KMS-11 (cell line): Measurements from ENCODE around the gene PKDREJ.

Source experiments
- H2AFZ ChIP-seq: fragments of 200-600 bp; sonication (generic); 2 replicates; pipeline ENCODE4 v1.6.1; 2016; ENCODE audit warnings: antibody characterized with exemption, mixed run types, low read depth
- H3K27ac ChIP-seq: fragments of 200-600 bp; sonication (generic); 2 replicates; pipeline ENCODE4 v1.6.1; 2016; ENCODE audit warnings: mild to moderate bottlenecking, mixed run types
- H3K27me3 ChIP-seq: fragments of 200-600 bp; sonication (generic); 2 replicates; pipeline ENCODE4 v1.6.1; 2017; ENCODE audit warnings: mild to moderate bottlenecking, low read depth, mixed run types, moderate library complexity; ENCODE audit not compliant: insufficient read depth
- H3K36me3 ChIP-seq: fragments of 200-600 bp; sonication (generic); 2 replicates; pipeline ENCODE4 v1.6.1; 2017; ENCODE audit warnings: mild to moderate bottlenecking, mixed run types; ENCODE audit not compliant: insufficient read depth
- H3K4me1 ChIP-seq: fragments of 200-600 bp; sonication (generic); 2 replicates; pipeline ENCODE4 v1.6.1; 2016; ENCODE audit warnings: mild to moderate bottlenecking, low read depth, mixed run types; ENCODE audit not compliant: poor library complexity, severe bottlenecking
- H3K4me2 ChIP-seq: fragments of 200-600 bp; sonication (generic); 2 replicates; pipeline ENCODE4 v1.7.0; 2016; ENCODE audit warnings: mild to moderate bottlenecking, mixed run types
- H3K4me3 ChIP-seq: fragments of 200-600 bp; sonication (generic); IDR thresholded peaks from 2 replicates; pipeline ENCODE4 v1.6.1; 2017; ENCODE audit warnings: low read depth, low read length, mixed read lengths; ENCODE audit not compliant: insufficient read depth
- H3K79me2 ChIP-seq: fragments of 200-600 bp; sonication (generic); 2 replicates; pipeline ENCODE4 v1.6.1; 2016; ENCODE audit warnings: low read depth, mixed run types; ENCODE audit not compliant: insufficient read depth
- H3K9ac ChIP-seq: fragments of 200-600 bp; sonication (generic); 2 replicates; pipeline ENCODE4 v1.6.1; 2016; ENCODE audit warnings: mild to moderate bottlenecking, mixed run types
- H4K20me1 ChIP-seq: fragments of 200-600 bp; sonication (generic); 2 replicates; pipeline ENCODE4 v1.6.1; 2016; ENCODE audit warnings: mild to moderate bottlenecking, mixed run types; ENCODE audit not compliant: insufficient read depth
- TF ChIP-seq, protein P1 (sequence below): fragments of 200-600 bp; sonication (generic); conservative IDR thresholded peaks from 2 replicates; pipeline ENCODE4 v1.6.1; 2017; ENCODE audit warnings: low read depth, mild to moderate bottlenecking, antibody characterized with exemption, low read length, moderate library complexity, mixed read lengths

Gene PKDREJ

DNA sequence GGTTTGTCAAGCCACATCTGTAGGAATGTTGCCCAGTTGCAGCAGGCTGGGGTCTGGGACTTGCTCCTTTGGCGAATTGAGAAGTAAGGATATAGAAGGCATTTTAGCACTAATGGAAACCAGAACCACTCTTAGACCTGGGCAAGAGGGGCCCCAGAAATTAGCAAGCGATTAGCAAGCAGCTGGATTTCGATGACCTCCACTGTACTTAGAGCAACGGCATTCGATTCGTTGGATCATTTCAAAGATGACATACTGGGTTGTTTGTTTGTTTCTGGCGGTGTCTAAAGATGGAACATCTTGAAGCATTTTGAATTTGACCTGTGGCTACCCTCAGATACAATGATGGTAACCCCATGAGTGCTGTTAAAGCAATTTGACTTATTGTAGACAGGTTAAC, 11.9 kb downstream of the PKDREJ start:
- 0 out of 2 replicates have a peak, but pooled peaks cover 4% of the 10 kb centered on the region for H3K79me2 ChIP-seq
- H4K20me1 ChIP-seq: no peaks in the 10 kb centered on the region
- H3K27me3 ChIP-seq: no peaks in the 10 kb centered on the region
- H3K4me3 ChIP-seq: no peak overlapping the region
- H3K27ac ChIP-seq: no peak overlapping the region
- H3K9ac ChIP-seq: no peak overlapping the region
- no peaks in the 10 kb centered on the region for H3K36me3 ChIP-seq
- no peak overlapping the region for H2AFZ ChIP-seq
- TF ChIP-seq, protein P1, sequence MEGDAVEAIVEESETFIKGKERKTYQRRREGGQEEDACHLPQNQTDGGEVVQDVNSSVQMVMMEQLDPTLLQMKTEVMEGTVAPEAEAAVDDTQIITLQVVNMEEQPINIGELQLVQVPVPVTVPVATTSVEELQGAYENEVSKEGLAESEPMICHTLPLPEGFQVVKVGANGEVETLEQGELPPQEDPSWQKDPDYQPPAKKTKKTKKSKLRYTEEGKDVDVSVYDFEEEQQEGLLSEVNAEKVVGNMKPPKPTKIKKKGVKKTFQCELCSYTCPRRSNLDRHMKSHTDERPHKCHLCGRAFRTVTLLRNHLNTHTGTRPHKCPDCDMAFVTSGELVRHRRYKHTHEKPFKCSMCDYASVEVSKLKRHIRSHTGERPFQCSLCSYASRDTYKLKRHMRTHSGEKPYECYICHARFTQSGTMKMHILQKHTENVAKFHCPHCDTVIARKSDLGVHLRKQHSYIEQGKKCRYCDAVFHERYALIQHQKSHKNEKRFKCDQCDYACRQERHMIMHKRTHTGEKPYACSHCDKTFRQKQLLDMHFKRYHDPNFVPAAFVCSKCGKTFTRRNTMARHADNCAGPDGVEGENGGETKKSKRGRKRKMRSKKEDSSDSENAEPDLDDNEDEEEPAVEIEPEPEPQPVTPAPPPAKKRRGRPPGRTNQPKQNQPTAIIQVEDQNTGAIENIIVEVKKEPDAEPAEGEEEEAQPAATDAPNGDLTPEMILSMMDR: no peak
- H3K4me1 ChIP-seq: peaks cover 18% of the 10 kb centered on the region
- peak overlapping the region; percentile 76; the same call in 1 of the 2 replicates for H3K4me2 ChIP-seq

DNA sequence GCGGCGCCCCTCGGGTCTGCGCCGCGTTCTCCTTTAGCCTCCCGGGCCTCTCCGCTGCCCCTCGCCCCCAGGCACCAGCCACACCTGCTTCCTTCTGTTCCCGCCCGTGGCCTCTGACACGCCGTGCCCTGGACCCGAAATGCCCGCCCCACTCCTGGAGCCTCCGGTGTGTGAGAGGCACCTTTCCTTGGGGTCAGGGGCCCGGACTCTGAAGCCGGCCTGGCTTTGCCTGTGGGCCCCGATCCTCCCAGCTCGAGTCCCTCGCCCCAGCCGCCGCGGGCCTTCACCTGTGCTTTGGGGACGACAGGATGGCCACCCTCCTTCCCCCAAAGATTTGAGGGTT, 12.4 kb downstream of the PKDREJ start:
- no peaks in the 10 kb centered on the region for H3K36me3 ChIP-seq
- H3K9ac ChIP-seq: peak overlapping the region; percentile 66
- H3K27ac ChIP-seq: peak overlapping the region; percentile 65
- peaks cover 18% of the 10 kb centered on the region for H3K4me1 ChIP-seq
- peak overlapping the region; percentile 76 for H3K4me2 ChIP-seq
- TF ChIP-seq, protein P1: no peak
- H2AFZ ChIP-seq: peak overlapping the region; percentile 64; the same call in 1 of the 2 replicates
- H4K20me1 ChIP-seq: no peaks in the 10 kb centered on the region
- 0 out of 2 replicates have a peak, but pooled peaks cover 4% of the 10 kb centered on the region for H3K79me2 ChIP-seq
- no peaks in the 10 kb centered on the region for H3K27me3 ChIP-seq
- H3K4me3 ChIP-seq: no peak overlapping the region

DNA sequence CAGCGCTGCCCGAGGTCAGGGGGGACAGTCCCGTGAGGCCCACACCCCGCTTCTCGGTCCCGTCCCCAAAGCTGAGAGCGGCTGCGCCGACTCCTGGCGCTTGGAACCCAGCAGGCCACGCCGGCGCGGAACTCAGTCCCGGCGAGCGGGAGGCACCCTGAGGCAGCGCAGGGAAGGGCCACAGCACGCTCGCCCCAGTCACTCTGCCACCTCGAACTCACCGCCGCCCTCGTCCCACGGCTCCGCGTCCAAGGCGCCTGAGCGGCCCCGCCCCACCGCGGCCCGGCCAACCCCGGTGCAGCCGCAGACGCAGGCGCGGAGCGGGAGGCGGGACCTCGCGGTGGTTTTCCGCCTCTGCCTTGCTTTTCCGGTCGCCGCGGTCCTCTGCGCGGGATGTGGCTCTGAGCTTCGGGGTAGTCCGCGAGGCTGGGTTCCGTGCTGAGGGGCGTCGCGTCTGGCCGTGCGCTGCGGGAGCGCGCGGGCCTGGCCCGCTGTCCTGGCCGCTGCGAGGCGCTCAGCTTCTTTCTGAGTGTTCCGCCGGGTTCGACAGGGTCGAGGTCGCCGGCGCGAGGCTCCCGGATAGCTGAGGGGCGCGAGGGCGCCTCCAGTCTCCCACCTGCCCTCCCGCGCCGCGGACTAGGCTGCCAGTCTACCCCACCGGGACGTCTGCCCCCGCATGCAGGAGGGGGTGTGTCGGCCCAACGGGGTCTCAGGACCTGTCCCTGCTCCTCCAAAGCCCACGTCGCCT, 12.9 kb downstream of the PKDREJ start, which contains the start of gene CDPF1:
Gene CDPF1, minus strand, starts transcription at position 259 of the 748 bp plus-strand sequence. CDS start 2,009 bp downstream, outside the sequence.
- Histone ChIP-seq H3K4me1 (peaks cover 18% of the 10 kb centered on the region), H3K4me3 (no peak within 1 kb of the TSS), H3K27ac (peak within 1 kb of the TSS; percentile 65), H4K20me1 (no peaks in the 10 kb centered on the region), H3K9ac (peak within 1 kb of the TSS; percentile 66), H3K79me2 (0 out of 2 replicates have a peak, but pooled peaks cover 4% of the 10 kb centered on the region), H3K27me3 (no peaks in the 10 kb centered on the region), H3K36me3 (no peaks in the 10 kb centered on the region), H2AFZ (peak within 1 kb of the TSS; percentile 64; the same call in 1 of the 2 replicates), H3K4me2 (peak within 1 kb of the TSS; percentile 93)
- TF ChIP-seq, protein P1: no peak

DNA sequence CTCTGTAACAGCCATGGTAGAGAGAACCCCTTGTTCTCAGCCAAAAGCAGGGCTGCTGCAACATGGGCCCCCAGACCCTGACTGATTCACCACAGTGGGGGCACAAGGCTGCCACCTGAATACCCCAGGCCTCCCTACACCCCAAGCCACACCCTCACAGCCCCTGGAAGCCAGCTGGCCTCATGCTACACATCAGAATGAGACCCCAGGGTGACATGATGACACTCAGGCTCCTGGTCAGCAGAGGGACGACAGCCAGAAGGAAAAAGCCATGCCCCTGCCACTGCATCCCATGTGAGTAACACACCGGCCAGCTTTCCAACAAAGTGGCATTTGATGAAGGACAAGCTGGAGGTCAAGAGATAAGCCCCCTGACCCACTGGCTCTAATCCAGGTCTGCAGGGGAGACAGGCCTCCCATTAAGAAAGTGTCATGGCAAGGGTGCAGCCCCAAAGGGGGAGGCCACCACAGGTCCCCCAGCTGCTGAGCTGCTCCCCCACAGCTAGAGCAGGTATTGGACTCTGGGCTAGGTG, 15.6 kb downstream of the PKDREJ start:
- no peaks in the 10 kb centered on the region for H4K20me1 ChIP-seq
- H2AFZ ChIP-seq: no peak overlapping the region
- TF ChIP-seq, protein P1: no peak
- H3K36me3 ChIP-seq: no peaks in the 10 kb centered on the region
- H3K79me2 ChIP-seq: 0 out of 2 replicates have a peak, but pooled peaks cover 4% of the 10 kb centered on the region
- H3K4me2 ChIP-seq: no peak overlapping the region
- H3K27ac ChIP-seq: no peak overlapping the region
- H3K4me1 ChIP-seq: peaks cover 21% of the 10 kb centered on the region
- H3K4me3 ChIP-seq: no peak overlapping the region
- no peak overlapping the region for H3K9ac ChIP-seq
- no peaks in the 10 kb centered on the region for H3K27me3 ChIP-seq
